HCT116 (cell line): ENCODE measurements around the gene RAVER1.

Experiments
- ELF1 ChIP-seq: IDR thresholded peaks from 2 replicates; pipeline ENCODE4 v1.6.1; 2012; ENCODE audit warnings: low read depth, borderline replicate concordance
- EZH2 ChIP-seq: fragments of 200-600 bp; sonication (generic); IDR thresholded peaks from 2 replicates; pipeline ENCODE4 v1.6.1; 2017; ENCODE audit warnings: antibody characterized with exemption, mixed run types
- JUND ChIP-seq: IDR thresholded peaks from 2 replicates; pipeline ENCODE4 v1.6.1; 2012
- POLR2A ChIP-seq: IDR thresholded peaks from 2 replicates; pipeline ENCODE4 v1.7.0; 2011; ENCODE audit warnings: borderline replicate concordance; ENCODE audit not compliant: insufficient read depth, insufficient read length; ENCODE audit errors: extremely low read depth
- POLR2AphosphoS5 ChIP-seq: IDR thresholded peaks from 2 replicates; pipeline ENCODE4 v1.6.1; 2011; ENCODE audit warnings: mild to moderate bottlenecking, low read depth, low read length, moderate library complexity
- SIN3A ChIP-seq: IDR thresholded peaks from 2 replicates; pipeline ENCODE4 v1.6.1; 2012; ENCODE audit warnings: low read depth
- SRF ChIP-seq: IDR thresholded peaks from 2 replicates; pipeline ENCODE4 v1.6.1; 2012; ENCODE audit warnings: low read depth
- YY1 ChIP-seq: IDR thresholded peaks from 2 replicates; pipeline ENCODE4 v1.6.1; 2011; ENCODE audit warnings: low read length, low read depth, moderate library complexity, mild to moderate bottlenecking; ENCODE audit not compliant: insufficient replicate concordance; ENCODE audit errors: extremely low read depth
- ZNF274 ChIP-seq: fragments of 200-500 bp; sonication (Bioruptor generic); IDR thresholded peaks from 2 replicates; pipeline ENCODE4 v1.6.1; 2014; ENCODE audit warnings: mild to moderate bottlenecking, low read depth, low read length, inconsistent platforms
- TF ChIP-seq, protein P1 (sequence below), 3 experiments: fragments of 200-600 bp in 1 of 3; sonication (generic) in 1 of 3; IDR thresholded peaks in 2 of 3; conservative IDR thresholded peaks in 1 of 3; 2 replicates each; pipeline ENCODE4 v1.5.1; 2012 to 2017; ENCODE audit warnings: low read depth in 2 of 3, low read length in 2 of 3, antibody characterized with exemption in 1 of 3, borderline replicate concordance in 1 of 3, control low read depth in 1 of 3, mild to moderate bottlenecking in 1 of 3, mixed read lengths in 1 of 3, mixed run types in 1 of 3, moderate library complexity in 1 of 3; ENCODE audit not compliant: insufficient read depth in 1 of 3
- TF ChIP-seq, protein P2 (sequence below): IDR thresholded peaks from 2 replicates; pipeline ENCODE4 v1.6.1; 2012; ENCODE audit warnings: low read depth

DNA sequence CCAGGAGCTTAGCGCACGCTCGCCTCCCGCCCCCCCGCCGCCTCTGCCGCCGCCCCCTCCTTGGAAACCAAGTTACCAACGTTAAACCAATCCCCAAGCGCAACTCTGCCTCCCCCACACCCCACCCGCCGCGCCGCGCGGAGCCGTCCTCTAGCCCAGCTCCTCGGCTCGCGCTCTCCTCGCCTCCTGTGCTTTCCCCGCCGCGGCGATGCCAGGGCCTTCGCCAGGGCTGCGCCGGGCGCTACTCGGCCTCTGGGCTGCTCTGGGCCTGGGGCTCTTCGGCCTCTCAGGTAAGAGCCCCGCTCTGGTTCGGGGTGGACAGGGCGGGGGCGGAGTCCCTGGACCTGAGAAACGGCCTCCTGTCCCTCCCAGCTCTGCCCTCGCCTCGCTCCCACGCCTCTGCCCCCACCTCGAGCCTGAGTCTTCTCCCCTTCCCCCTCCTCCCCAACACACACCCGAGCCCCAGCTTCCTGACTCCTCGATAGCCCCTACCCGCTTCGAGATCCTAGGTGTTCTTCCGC lies 43.4 kb downstream of the RAVER1 start, which contains the start of gene ICAM5:
- TF ChIP-seq SRF, result no peak
- peak; percentile 45; the same call in 1 of the 2 replicates for TF ChIP-seq POLR2AphosphoS5
- TF ChIP-seq POLR2A, result no peak
- TF ChIP-seq SIN3A, result no peak
- no peak for TF ChIP-seq EZH2
- TF ChIP-seq YY1, result no peak
- TF ChIP-seq, protein P1, sequence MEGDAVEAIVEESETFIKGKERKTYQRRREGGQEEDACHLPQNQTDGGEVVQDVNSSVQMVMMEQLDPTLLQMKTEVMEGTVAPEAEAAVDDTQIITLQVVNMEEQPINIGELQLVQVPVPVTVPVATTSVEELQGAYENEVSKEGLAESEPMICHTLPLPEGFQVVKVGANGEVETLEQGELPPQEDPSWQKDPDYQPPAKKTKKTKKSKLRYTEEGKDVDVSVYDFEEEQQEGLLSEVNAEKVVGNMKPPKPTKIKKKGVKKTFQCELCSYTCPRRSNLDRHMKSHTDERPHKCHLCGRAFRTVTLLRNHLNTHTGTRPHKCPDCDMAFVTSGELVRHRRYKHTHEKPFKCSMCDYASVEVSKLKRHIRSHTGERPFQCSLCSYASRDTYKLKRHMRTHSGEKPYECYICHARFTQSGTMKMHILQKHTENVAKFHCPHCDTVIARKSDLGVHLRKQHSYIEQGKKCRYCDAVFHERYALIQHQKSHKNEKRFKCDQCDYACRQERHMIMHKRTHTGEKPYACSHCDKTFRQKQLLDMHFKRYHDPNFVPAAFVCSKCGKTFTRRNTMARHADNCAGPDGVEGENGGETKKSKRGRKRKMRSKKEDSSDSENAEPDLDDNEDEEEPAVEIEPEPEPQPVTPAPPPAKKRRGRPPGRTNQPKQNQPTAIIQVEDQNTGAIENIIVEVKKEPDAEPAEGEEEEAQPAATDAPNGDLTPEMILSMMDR (IDR thresholded peaks at IDR 0.05 in 2 of 3, conservative IDR thresholded peaks at IDR 0.05 in 1 of 3; ENCODE audit: borderline replicate concordance in 1 of 3, insufficient read depth in 1 of 3, low read depth in 2 of 3, low read length in 2 of 3), result no peak
- TF ChIP-seq, protein P2, sequence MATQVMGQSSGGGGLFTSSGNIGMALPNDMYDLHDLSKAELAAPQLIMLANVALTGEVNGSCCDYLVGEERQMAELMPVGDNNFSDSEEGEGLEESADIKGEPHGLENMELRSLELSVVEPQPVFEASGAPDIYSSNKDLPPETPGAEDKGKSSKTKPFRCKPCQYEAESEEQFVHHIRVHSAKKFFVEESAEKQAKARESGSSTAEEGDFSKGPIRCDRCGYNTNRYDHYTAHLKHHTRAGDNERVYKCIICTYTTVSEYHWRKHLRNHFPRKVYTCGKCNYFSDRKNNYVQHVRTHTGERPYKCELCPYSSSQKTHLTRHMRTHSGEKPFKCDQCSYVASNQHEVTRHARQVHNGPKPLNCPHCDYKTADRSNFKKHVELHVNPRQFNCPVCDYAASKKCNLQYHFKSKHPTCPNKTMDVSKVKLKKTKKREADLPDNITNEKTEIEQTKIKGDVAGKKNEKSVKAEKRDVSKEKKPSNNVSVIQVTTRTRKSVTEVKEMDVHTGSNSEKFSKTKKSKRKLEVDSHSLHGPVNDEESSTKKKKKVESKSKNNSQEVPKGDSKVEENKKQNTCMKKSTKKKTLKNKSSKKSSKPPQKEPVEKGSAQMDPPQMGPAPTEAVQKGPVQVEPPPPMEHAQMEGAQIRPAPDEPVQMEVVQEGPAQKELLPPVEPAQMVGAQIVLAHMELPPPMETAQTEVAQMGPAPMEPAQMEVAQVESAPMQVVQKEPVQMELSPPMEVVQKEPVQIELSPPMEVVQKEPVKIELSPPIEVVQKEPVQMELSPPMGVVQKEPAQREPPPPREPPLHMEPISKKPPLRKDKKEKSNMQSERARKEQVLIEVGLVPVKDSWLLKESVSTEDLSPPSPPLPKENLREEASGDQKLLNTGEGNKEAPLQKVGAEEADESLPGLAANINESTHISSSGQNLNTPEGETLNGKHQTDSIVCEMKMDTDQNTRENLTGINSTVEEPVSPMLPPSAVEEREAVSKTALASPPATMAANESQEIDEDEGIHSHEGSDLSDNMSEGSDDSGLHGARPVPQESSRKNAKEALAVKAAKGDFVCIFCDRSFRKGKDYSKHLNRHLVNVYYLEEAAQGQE, result no peak
- TF ChIP-seq JUND, result no peak
- TF ChIP-seq ELF1, result no peak
- no peak for TF ChIP-seq ZNF274
